GM12875 (cell line): ENCODE measurements around the gene PAFAH1B2.

Source experiments
- H3K4me3 ChIP-seq: one replicate; pipeline ENCODE4 v1.5.1; 2011; ENCODE audit warnings: low read depth, low read length, control low read depth
- TF ChIP-seq, protein P1 (sequence below): IDR thresholded peaks from 2 replicates; pipeline ENCODE4 v1.5.1; 2011; ENCODE audit warnings: low read depth, mild to moderate bottlenecking, control low read depth, inconsistent platforms, low read length, moderate library complexity, borderline replicate concordance; ENCODE audit not compliant: insufficient read depth

PAFAH1B2 gene

DNA sequence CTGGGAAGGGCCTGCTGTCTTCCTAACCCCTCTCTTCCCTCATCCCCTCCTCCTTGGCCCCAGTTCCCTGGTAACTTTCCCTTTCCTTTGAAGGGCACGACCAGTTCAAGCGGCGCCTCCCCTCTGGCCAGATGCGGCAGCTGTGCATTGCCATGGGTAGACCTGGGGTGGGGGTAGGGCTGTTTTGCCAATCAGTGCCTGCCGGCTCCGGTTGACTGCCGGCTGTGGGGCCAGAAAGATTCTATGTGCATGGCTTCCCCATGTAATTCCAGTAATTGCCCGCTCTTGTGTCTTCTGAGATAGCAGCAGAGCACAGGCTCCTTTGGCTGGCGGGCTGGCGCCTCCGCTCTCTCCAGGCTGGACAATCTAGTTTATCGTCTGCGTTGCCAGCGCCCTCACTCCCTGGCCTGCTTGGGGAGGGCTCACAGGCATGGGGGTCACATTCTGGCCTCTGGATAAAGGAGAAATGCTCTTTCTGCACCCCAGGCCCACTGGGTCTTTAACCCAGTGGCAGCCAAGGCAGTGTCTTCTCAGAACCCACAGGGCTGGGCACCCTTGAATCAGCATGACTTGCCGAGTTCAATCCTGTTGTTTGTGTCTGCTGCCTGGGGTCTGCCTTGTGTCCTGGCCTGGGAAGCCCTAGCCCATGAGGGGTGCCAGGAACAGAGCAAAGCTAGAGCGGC, 43.9 kb downstream of the PAFAH1B2 start:
- H3K4me3 ChIP-seq = no peak overlapping the region

DNA sequence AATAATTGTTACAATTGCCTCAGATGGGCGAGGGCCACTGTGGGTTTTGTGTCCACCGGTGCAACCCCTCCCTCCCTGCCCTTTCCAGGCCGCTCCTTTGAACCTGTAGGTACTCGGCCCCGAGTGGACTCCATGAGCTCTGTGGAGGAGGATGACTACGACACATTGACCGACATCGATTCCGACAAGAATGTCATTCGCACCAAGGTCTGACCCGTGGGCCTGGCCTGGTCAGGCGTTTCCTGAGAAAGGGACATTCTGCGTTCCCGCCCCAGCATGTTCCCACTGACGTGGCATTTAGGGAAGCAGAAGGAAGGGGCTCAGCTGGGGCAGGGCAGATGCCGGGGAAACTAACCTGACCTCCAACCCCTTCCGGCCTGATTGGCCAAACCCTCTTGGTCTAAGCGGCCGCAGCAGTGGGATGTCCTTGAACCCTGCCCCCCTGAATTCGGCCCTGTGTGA, 44.6 kb downstream of the PAFAH1B2 start:
- TF ChIP-seq, protein P1, sequence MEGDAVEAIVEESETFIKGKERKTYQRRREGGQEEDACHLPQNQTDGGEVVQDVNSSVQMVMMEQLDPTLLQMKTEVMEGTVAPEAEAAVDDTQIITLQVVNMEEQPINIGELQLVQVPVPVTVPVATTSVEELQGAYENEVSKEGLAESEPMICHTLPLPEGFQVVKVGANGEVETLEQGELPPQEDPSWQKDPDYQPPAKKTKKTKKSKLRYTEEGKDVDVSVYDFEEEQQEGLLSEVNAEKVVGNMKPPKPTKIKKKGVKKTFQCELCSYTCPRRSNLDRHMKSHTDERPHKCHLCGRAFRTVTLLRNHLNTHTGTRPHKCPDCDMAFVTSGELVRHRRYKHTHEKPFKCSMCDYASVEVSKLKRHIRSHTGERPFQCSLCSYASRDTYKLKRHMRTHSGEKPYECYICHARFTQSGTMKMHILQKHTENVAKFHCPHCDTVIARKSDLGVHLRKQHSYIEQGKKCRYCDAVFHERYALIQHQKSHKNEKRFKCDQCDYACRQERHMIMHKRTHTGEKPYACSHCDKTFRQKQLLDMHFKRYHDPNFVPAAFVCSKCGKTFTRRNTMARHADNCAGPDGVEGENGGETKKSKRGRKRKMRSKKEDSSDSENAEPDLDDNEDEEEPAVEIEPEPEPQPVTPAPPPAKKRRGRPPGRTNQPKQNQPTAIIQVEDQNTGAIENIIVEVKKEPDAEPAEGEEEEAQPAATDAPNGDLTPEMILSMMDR = no peak
- no peak overlapping the region for H3K4me3 ChIP-seq

More for the DNA sequence above, 43.9 kb downstream of the PAFAH1B2 start:
- TF ChIP-seq, protein P1 = no peak

DNA sequence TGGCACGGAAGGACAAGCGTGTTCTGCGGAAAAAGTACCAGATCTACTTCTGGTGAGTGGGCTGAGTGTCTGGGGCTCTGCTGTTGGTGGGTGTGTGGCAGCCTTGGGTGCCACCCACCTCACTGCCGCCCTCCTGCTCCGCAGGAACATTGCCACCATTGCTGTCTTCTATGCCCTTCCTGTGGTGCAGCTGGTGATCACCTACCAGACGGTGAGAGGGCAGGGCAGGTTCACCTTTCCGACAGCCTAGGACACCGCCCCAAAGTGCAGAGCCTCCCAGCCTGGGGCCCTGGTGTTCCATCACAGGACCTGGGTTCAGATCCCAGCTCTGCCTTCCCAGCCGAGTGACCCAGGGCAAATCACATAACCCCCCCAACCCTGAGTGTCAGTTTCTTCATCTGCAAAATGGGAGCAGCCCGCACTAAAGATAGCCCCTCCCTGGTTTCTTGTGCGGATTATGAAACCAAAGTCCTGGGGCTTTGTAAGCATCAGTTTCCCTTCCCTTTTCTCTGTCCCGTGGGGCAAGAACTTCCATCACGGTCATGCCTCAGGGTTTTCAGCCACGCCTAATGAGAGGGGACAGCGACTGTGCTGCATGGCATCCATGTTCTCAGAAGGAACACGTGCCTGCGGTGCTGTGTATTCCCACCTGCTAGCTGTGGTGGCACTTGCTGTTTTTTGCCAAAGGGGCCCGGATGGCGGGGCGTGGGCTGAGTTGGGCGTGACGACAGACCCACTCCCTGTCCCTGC, 45.3 kb downstream of the PAFAH1B2 start:
- peak overlapping the region; percentile 26 for H3K4me3 ChIP-seq
- TF ChIP-seq, protein P1 = no peak

DNA sequence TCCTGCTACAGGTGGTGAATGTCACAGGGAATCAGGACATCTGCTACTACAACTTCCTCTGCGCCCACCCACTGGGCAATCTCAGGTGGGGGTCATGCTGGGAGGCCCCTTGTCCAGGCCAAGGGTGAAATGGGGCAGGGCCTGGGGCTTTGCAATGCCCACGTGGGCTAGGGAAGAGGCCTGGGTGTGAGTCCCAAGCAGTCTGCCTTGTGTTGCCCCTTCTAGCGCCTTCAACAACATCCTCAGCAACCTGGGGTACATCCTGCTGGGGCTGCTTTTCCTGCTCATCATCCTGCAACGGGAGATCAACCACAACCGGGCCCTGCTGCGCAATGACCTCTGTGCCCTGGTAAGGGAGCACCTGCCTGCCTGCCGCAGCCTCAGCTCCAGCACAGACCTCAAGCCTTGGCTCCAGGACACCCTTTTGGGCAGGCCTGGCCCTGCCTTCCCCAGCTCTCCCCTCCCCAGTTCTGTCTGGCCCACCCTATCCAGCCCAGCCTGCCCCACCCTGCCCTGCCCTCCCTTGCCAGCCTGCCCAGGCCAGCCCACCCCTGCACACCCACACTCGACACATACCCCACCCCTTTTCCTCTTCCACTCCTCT, 46.0 kb downstream of the PAFAH1B2 start:
- TF ChIP-seq, protein P1 = no peak
- no peak overlapping the region for H3K4me3 ChIP-seq

DNA sequence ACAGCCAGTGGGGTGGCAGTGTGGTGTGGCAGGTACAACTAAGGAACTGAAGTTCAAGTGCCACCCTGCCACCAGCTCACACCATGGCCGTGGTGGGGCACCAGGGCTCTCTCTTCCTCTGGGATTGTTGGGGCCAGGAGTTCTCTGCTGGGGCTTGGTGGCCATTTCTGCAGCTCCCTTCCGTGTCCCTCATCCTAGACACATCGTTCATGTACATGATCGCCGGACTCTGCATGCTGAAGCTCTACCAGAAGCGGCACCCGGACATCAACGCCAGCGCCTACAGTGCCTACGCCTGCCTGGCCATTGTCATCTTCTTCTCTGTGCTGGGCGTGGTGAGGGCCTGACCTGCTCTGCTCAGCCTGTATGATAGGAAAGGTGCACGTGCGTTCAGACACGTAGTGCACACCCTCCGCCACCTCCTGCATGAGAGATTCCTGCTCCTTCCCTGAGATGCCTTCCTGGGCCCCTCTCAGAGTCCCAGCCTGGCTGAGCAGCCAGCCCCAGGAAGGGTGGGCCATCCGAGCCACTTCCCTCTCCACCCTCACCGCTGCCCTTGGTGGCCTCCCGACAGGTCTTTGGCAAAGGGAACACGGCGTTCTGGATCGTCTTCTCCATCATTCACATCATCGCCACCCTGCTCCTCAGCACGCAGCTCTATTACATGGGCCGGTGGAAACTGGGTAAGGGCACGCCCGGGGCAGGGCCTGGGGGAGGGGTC, 47.8 kb downstream of the PAFAH1B2 start:
- H3K4me3 ChIP-seq = no peak overlapping the region
- TF ChIP-seq, protein P1 = no peak

DNA sequence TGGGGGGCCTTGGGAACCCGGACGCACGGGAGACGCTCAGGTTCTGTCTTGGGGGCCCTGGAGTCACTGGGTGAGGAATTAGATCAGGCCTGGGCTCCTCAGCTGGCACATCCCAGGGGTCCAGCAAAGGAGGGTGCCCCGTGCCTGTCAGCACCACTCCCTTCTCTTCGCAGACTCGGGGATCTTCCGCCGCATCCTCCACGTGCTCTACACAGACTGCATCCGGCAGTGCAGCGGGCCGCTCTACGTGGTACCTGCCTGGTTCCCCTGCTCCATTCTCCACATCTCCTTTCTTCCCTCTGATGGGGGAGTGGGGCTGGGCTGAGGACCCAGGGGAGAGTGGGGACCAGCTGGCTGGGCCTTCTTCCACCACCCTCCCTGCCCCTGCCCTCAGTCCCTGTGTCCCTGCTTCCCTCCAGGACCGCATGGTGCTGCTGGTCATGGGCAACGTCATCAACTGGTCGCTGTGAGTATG, 48.4 kb downstream of the PAFAH1B2 start:
- TF ChIP-seq, protein P1 = no peak
- H3K4me3 ChIP-seq = no peak overlapping the region
